K562 (cell line): Measurements from ENCODE around the gene STK17A. TPM values are rescaled to one million over a fixed set of nuclear protein-coding genes. Genes with fewer than 3 reads are reported as not detected.

Source experiments
- ADNP ChIP-seq: fragments of 200-800 bp; sonication (Bioruptor generic); IDR thresholded peaks from 2 replicates; pipeline ENCODE4 v1.6.1; 2016; ENCODE audit warnings: missing genetic modification characterization, missing compliant biosample characterization
- CHD1 ChIP-seq: fragments of 200-600 bp; sonication (generic); IDR thresholded peaks from one replicate; pipeline ENCODE4 v1.6.1; 2012; ENCODE audit warnings: mild to moderate bottlenecking, moderate library complexity, low read length, inconsistent platforms
- HDAC2 ChIP-seq: fragments of 450-650 bp; IDR thresholded peaks from 2 replicates; pipeline ENCODE4 v1.6.1; 2016; ENCODE audit warnings: mild to moderate bottlenecking
- NFIX ChIP-seq: fragments of 250-450 bp; sonication (Bioruptor Pico); IDR thresholded peaks from 2 replicates; pipeline ENCODE4 v1.4.0; 2020; ENCODE audit warnings: low read depth, mild to moderate bottlenecking, moderate library complexity
- SMARCC2 ChIP-seq: fragments of 450-650 bp; IDR thresholded peaks from 2 replicates; pipeline ENCODE4 v1.6.1; 2017; ENCODE audit warnings: antibody characterized with exemption, moderate library complexity, mild to moderate bottlenecking, low read depth
- STAT5B ChIP-seq: fragments of 250-450 bp; sonication (Bioruptor Pico); IDR thresholded peaks from 2 replicates; pipeline ENCODE4 v1.8.0; 2021; ENCODE audit warnings: mild to moderate bottlenecking, inconsistent platforms
- TBP ChIP-seq: optimal IDR thresholded peaks from 2 replicates; pipeline ENCODE3; 2011; ENCODE audit warnings: low read depth, low read length, improper control_type of control experiment
- TEAD4 ChIP-seq, 2 experiments: sonication (generic) in 1 of 2; formaldehyde crosslinking in 1 of 2; IDR thresholded peaks; 2 replicates each; pipeline versions ENCODE4 v1.6.1 to v1.8.0; 2012 to 2022; ENCODE audit warnings: borderline replicate concordance in 1 of 2, inconsistent platforms in 1 of 2, low read length in 1 of 2, mild to moderate bottlenecking in 1 of 2, missing genetic modification reagents in 1 of 2
- TSC22D4 ChIP-seq: fragments of 450-650 bp; IDR thresholded peaks from 2 replicates; pipeline ENCODE4 v1.6.1; 2016; ENCODE audit warnings: missing genetic modification characterization, missing biosample characterization, control low read depth
- ZNF324 ChIP-seq: fragments of 250-450 bp; sonication (Bioruptor Pico); IDR thresholded peaks from 2 replicates; pipeline ENCODE4 v1.4.0; 2020; ENCODE audit warnings: mild to moderate bottlenecking
- polyA plus RNA-seq, 8 experiments: library from polyadenylated mRNA; depleted of rRNA in 4 of 8; stranded (reverse) in 5 of 8; unstranded in 3 of 8; fragments of >200 nt; fragmentation: Nextera tagmentation in 2 of 8; fragmentation: Illumina TruSeq in 1 of 8; extraction: Ambion mirVana in 2 of 8; extraction: Trizol in 1 of 8; gene quantifications; 2 replicates each; pipeline versions ENCODE4 v1.2.1 to v1.2.3, GENCODE V29; 2011 to 2014; ENCODE audit warnings: inconsistent platforms in 1 of 8, missing spikeins in 1 of 8
- total RNA-seq, 7 experiments: library from RNA; depleted of rRNA in 6 of 7; stranded (reverse); fragments of >200 nt in 6 of 7; fragmentation: Illumina TruSeq in 2 of 7; extraction: Trizol in 2 of 7; gene quantifications; 2 replicates each; pipeline versions ENCODE4 v1.2.1 to v1.2.3, GENCODE V29; 2011 to 2021; ENCODE audit warnings: low replicate concordance in 1 of 7
- TF ChIP-seq, protein P1 (sequence below): fragments of 450-650 bp; IDR thresholded peaks from 2 replicates; pipeline ENCODE4 v1.6.1; 2016; ENCODE audit warnings: low read depth
- TF ChIP-seq, protein P2 (sequence below): sonication (generic); formaldehyde crosslinking; IDR thresholded peaks from 2 replicates; pipeline ENCODE4 v1.8.0; 2022; ENCODE audit warnings: missing genetic modification reagents, mild to moderate bottlenecking, borderline replicate concordance
- TF ChIP-seq, protein P3 (sequence below): fragments of 250-450 bp; sonication (Bioruptor Pico); IDR thresholded peaks from 2 replicates; pipeline ENCODE4 v1.5.0; 2021
- TF ChIP-seq, protein P4 (sequence below): fragments of 250-450 bp; sonication (Bioruptor Pico); IDR thresholded peaks from 2 replicates; pipeline ENCODE4 v1.4.0; 2020; ENCODE audit warnings: mild to moderate bottlenecking, moderate library complexity

The STK17A gene
- total and polyA plus RNA-seq, 9 of the 15 experiments (the other 6 are each of a cell fraction or from before 2014, with no cell fraction given) = 3.4 to 16.3 (median 13.2) TPM

DNA sequence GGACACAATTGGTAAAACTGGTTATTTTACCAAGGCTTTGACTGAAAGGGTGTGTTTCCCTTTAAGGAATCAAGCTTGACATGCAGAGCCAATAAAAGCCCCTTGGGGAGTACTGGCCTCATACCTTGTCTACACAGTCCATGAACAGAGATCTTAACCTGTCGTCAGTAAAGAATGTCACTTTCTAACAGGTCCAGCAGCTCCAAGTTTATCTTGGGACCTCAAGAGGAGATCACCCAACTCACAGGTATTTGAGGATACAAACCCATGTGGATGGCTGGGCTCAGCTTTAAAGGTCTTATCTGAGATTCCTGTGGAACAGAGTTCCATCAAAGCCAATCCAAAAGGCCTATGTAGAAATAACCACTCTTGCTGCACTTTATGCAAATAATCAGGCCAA, 85.1 kb downstream of the STK17A start (continued):
- TF ChIP-seq TEAD4 (IDR thresholded peaks at IDR 0.05; ENCODE audit: low read length) (no peak), TEAD4 (CRISPR knock-in tag; IDR thresholded peaks at IDR 0.05; ENCODE audit: borderline replicate concordance) (no peak), STAT5B (CRISPR knock-in tag) (no peak), ZNF324 (CRISPR knock-in tag) (no peak), TBP (no peak), CHD1 (no peak), SMARCC2 (no peak), HDAC2 (no peak), TSC22D4 (tag) (no peak), ADNP (tag) (no peak), NFIX (CRISPR knock-in tag) (no peak)
- TF ChIP-seq, protein P1, sequence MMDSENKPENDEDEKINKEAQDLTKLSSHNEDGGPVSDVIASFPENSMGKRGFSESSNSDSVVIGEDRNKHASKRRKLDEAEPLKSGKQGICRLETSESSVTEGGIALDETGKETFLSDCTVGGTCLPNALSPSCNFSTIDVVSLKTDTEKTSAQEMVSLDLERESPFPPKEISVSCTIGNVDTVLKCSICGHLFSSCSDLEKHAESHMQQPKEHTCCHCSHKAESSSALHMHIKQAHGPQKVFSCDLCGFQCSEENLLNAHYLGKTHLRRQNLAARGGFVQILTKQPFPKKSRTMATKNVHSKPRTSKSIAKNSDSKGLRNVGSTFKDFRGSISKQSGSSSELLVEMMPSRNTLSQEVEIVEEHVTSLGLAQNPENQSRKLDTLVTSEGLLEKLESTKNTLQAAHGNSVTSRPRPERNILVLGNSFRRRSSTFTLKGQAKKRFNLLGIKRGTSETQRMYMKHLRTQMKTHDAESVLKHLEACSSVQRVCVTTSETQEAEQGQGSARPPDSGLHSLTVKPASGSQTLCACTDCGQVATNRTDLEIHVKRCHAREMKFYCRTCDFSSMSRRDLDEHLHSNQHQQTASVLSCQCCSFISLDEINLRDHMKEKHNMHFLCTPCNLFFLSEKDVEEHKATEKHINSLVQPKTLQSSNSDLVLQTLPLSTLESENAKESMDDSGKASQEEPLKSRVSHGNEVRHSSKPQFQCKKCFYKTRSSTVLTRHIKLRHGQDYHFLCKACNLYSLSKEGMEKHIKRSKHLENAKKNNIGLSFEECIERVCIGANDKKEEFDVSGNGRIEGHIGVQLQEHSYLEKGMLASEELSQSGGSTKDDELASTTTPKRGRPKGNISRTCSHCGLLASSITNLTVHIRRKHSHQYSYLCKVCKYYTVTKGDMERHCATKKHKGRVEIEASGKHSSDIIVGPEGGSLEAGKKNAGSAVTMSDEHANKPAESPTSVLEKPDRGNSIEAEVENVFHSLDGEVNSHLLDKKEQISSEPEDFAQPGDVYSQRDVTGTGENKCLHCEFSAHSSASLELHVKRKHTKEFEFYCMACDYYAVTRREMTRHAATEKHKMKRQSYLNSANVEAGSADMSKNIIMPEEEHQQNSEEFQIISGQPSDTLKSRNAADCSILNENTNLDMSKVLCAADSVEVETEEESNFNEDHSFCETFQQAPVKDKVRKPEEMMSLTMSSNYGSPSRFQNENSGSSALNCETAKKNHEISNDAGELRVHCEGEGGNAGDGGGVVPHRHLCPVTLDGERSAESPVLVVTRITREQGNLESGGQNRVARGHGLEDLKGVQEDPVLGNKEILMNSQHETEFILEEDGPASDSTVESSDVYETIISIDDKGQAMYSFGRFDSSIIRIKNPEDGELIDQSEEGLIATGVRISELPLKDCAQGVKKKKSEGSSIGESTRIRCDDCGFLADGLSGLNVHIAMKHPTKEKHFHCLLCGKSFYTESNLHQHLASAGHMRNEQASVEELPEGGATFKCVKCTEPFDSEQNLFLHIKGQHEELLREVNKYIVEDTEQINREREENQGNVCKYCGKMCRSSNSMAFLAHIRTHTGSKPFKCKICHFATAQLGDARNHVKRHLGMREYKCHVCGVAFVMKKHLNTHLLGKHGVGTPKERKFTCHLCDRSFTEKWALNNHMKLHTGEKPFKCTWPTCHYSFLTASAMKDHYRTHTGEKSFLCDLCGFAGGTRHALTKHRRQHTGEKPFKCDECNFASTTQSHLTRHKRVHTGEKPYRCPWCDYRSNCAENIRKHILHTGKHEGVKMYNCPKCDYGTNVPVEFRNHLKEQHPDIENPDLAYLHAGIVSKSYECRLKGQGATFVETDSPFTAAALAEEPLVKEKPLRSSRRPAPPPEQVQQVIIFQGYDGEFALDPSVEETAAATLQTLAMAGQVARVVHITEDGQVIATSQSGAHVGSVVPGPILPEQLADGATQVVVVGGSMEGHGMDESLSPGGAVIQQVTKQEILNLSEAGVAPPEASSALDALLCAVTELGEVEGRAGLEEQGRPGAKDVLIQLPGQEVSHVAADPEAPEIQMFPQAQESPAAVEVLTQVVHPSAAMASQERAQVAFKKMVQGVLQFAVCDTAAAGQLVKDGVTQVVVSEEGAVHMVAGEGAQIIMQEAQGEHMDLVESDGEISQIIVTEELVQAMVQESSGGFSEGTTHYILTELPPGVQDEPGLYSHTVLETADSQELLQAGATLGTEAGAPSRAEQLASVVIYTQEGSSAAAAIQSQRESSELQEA = no peak
- TF ChIP-seq, protein P2, sequence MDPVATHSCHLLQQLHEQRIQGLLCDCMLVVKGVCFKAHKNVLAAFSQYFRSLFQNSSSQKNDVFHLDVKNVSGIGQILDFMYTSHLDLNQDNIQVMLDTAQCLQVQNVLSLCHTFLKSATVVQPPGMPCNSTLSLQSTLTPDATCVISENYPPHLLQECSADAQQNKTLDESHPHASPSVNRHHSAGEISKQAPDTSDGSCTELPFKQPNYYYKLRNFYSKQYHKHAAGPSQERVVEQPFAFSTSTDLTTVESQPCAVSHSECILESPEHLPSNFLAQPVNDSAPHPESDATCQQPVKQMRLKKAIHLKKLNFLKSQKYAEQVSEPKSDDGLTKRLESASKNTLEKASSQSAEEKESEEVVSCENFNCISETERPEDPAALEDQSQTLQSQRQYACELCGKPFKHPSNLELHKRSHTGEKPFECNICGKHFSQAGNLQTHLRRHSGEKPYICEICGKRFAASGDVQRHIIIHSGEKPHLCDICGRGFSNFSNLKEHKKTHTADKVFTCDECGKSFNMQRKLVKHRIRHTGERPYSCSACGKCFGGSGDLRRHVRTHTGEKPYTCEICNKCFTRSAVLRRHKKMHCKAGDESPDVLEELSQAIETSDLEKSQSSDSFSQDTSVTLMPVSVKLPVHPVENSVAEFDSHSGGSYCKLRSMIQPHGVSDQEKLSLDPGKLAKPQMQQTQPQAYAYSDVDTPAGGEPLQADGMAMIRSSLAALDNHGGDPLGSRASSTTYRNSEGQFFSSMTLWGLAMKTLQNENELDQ (CRISPR knock-in tag) = no peak
- TF ChIP-seq, protein P3, sequence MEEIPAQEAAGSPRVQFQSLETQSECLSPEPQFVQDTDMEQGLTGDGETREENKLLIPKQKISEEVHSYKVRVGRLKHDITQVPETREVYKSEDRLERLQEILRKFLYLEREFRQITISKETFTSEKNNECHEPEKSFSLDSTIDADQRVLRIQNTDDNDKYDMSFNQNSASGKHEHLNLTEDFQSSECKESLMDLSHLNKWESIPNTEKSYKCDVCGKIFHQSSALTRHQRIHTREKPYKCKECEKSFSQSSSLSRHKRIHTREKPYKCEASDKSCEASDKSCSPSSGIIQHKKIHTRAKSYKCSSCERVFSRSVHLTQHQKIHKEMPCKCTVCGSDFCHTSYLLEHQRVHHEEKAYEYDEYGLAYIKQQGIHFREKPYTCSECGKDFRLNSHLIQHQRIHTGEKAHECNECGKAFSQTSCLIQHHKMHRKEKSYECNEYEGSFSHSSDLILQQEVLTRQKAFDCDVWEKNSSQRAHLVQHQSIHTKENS (CRISPR knock-in tag) = no peak
- TF ChIP-seq, protein P4, sequence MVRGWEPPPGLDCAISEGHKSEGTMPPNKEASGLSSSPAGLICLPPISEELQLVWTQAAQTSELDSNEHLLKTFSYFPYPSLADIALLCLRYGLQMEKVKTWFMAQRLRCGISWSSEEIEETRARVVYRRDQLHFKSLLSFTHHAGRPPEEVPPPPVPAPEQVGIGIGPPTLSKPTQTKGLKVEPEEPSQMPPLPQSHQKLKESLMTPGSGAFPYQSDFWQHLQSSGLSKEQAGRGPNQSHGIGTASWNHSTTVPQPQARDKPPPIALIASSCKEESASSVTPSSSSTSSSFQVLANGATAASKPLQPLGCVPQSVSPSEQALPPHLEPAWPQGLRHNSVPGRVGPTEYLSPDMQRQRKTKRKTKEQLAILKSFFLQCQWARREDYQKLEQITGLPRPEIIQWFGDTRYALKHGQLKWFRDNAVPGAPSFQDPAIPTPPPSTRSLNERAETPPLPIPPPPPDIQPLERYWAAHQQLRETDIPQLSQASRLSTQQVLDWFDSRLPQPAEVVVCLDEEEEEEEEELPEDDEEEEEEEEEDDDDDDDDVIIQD = no peak
